Peyer's patch (tissue), 4 donors: Measurements from ENCODE around the gene GRHL3.

ENCODE experiments used
- CTCF ChIP-seq, 6 experiments: fragments of 450-650 bp in 4 of 6; fragments of 200-600 bp in 2 of 6; sonication (generic) in 1 of 6; IDR thresholded peaks; one replicate each; pipeline ENCODE4 v1.5.1; 2017 to 2019; ENCODE audit warnings: antibody characterized with exemption in 6 of 6, mild to moderate bottlenecking in 3 of 6, moderate library complexity in 1 of 6
- POLR2A ChIP-seq, 2 donors: fragments of 450-650 bp; IDR thresholded peaks; one replicate each; pipeline ENCODE4 v1.5.1; 2017; ENCODE audit warnings: antibody characterized with exemption in 2 of 2, mild to moderate bottlenecking in 2 of 2, moderate library complexity in 2 of 2

GRCh38 chr1:24319312-24319863 lies at the start of gene GRHL3:
- no peak for TF ChIP-seq CTCF (IDR thresholded peaks at IDR 0.05)
- TF ChIP-seq POLR2A (IDR thresholded peaks at IDR 0.05) = no peak
